ENCODE measurements around the gene SLC15A3.

The SLC15A3 gene

GRCh38 chr11:60951904-60952741 lies at the start of gene SLC15A3:
TSS of gene SLC15A3 (minus strand) at chr11:60952176. CDS start at chr11:60951551, 625 bp downstream.
- H3K4me3 ChIP-seq (ENCODE audit: low read length): peak within 1 kb of the TSS; percentile 70
- H3K27me3 ChIP-seq (ENCODE audit: insufficient read depth, low read length): peaks cover 38% of the 10 kb centered on the region
- no peak within 1 kb of the TSS for H3K27ac ChIP-seq (ENCODE audit: low read length)
- H3K36me3 ChIP-seq (ENCODE audit: insufficient read depth, low read depth, low read length): no peaks in the 10 kb centered on the region
- H3K9me3 ChIP-seq (ENCODE audit: insufficient read depth, low read depth, low read length): no peaks in the 10 kb centered on the region
- H3K4me1 ChIP-seq (ENCODE audit: insufficient read depth, low read length): peaks cover 16% of the 10 kb centered on the region; the same call in 1 of the 2 replicates
- peak within 1 kb of the TSS; percentile 53; the same call in 1 of the 2 replicates for H3K9ac ChIP-seq (ENCODE audit: low read depth, low read length)

- H3K27me3 ChIP-seq (ENCODE audit: insufficient read depth, low read length): peaks cover 23% of the 10 kb centered on the region
- H3K4me3 ChIP-seq (ENCODE audit: low read length): no peak overlapping the region
- no peaks in the 10 kb centered on the region for H3K36me3 ChIP-seq (ENCODE audit: insufficient read depth, low read depth, low read length)
- no peak overlapping the region for H3K27ac ChIP-seq (ENCODE audit: low read length)
- H3K4me1 ChIP-seq (ENCODE audit: insufficient read depth, low read length): peaks cover 3% of the 10 kb centered on the region; the same call in 1 of the 2 replicates
- H3K9me3 ChIP-seq (ENCODE audit: insufficient read depth, low read depth, low read length): no peaks in the 10 kb centered on the region
- no peak overlapping the region for H3K9ac ChIP-seq (ENCODE audit: low read depth, low read length)
Measured at GRCh38 chr11:61000426-61000825, 48.5 kb upstream of the SLC15A3 start.

GRCh38 chr11:60996381-60997138 lies 44.6 kb upstream of the SLC15A3 start:
- no peak overlapping the region for H3K27ac ChIP-seq (ENCODE audit: low read length)
- peaks cover 6% of the 10 kb centered on the region; the same call in 1 of the 2 replicates for H3K27me3 ChIP-seq (ENCODE audit: insufficient read depth, low read length)
- no peak overlapping the region for H3K4me3 ChIP-seq (ENCODE audit: low read length)
- H3K4me1 ChIP-seq (ENCODE audit: insufficient read depth, low read length): no peaks in the 10 kb centered on the region
- H3K9me3 ChIP-seq (ENCODE audit: insufficient read depth, low read depth, low read length): no peaks in the 10 kb centered on the region
- no peak overlapping the region for H3K9ac ChIP-seq (ENCODE audit: low read depth, low read length)
- no peaks in the 10 kb centered on the region for H3K36me3 ChIP-seq (ENCODE audit: insufficient read depth, low read depth, low read length)

- Histone ChIP-seq H3K27ac (ENCODE audit: low read length) (no peak overlapping the region), H3K9me3 (ENCODE audit: insufficient read depth, low read depth, low read length) (no peaks in the 10 kb centered on the region), H3K4me3 (ENCODE audit: low read length) (no peak overlapping the region), H3K9ac (ENCODE audit: low read depth, low read length) (no peak overlapping the region), H3K27me3 (ENCODE audit: insufficient read depth, low read length) (peaks cover 6% of the 10 kb centered on the region; the same call in 1 of the 2 replicates), H3K4me1 (ENCODE audit: insufficient read depth, low read length) (no peaks in the 10 kb centered on the region), H3K36me3 (ENCODE audit: insufficient read depth, low read depth, low read length) (no peaks in the 10 kb centered on the region)
Measured at GRCh38 chr11:60995798-60996197, 43.8 kb upstream of the SLC15A3 start.

GRCh38 chr11:60994541-60995080 lies 42.6 kb upstream of the SLC15A3 start:
- H3K9ac ChIP-seq (ENCODE audit: low read depth, low read length): no peak overlapping the region
- no peak overlapping the region for H3K4me3 ChIP-seq (ENCODE audit: low read length)
- H3K36me3 ChIP-seq (ENCODE audit: insufficient read depth, low read depth, low read length): no peaks in the 10 kb centered on the region
- H3K27me3 ChIP-seq (ENCODE audit: insufficient read depth, low read length): peaks cover 6% of the 10 kb centered on the region; the same call in 1 of the 2 replicates
- no peak overlapping the region for H3K27ac ChIP-seq (ENCODE audit: low read length)
- H3K4me1 ChIP-seq (ENCODE audit: insufficient read depth, low read length): no peaks in the 10 kb centered on the region
- no peaks in the 10 kb centered on the region for H3K9me3 ChIP-seq (ENCODE audit: insufficient read depth, low read depth, low read length)

DNA sequence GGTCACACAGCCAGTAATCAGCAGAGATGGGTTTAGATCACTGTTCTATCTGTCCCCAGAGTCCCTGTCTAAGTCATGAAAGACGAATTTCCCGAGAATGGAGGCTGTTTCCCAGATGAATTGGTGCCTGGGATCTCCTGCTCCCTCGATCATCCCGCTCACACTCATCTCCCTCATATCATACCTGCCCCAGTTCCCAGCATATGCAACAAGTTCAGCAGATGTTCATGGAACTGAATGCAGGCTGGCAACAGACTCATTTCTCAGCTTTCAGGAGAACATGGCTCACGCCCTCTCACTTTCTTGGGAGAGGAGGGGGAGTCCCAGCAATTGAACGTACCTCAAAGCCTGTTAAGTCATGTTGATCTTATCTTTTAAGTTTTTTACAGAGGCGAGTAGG lies 41.6 kb upstream of the SLC15A3 start:
- no peaks in the 10 kb centered on the region for H3K4me1 ChIP-seq (ENCODE audit: insufficient read depth, low read length)
- no peaks in the 10 kb centered on the region for H3K9me3 ChIP-seq (ENCODE audit: insufficient read depth, low read depth, low read length)
- H3K4me3 ChIP-seq (ENCODE audit: low read length): no peak overlapping the region
- peaks cover 6% of the 10 kb centered on the region; the same call in 1 of the 2 replicates for H3K27me3 ChIP-seq (ENCODE audit: insufficient read depth, low read length)
- no peaks in the 10 kb centered on the region for H3K36me3 ChIP-seq (ENCODE audit: insufficient read depth, low read depth, low read length)
- H3K27ac ChIP-seq (ENCODE audit: low read length): no peak overlapping the region
- no peak overlapping the region for H3K9ac ChIP-seq (ENCODE audit: low read depth, low read length)

DNA sequence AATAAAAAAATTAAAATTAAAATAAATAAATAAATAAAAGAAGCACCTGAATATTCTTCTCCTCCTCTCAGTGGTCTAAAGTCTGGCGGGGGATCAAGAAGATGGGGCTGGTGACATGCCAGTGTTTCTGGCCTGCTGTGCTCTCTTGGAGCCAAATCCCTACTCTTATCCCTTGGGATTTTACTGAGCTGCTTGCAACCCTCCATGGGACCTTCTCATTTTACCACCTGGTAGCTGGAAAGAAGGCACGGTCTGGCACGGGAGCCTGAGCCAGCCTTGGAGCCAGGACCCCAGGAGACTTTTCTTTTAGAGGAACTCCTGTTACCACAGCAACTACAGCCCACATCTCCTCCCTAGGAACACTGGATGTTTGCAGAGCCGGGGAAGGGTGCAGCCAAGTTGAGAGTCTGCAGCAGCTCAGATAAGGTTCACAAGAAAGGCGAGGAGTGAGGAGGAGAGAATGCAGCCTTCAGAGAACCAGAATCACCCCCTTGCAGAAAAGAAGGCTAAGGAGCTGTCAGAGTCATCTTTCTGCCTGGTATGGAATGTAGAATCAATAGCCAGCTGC lies 41.0 kb upstream of the SLC15A3 start:
- Histone ChIP-seq H3K9ac (ENCODE audit: low read depth, low read length) (no peak overlapping the region), H3K9me3 (ENCODE audit: insufficient read depth, low read depth, low read length) (no peaks in the 10 kb centered on the region), H3K4me3 (ENCODE audit: low read length) (no peak overlapping the region), H3K36me3 (ENCODE audit: insufficient read depth, low read depth, low read length) (no peaks in the 10 kb centered on the region), H3K27me3 (ENCODE audit: insufficient read depth, low read length) (peaks cover 6% of the 10 kb centered on the region; the same call in 1 of the 2 replicates), H3K4me1 (ENCODE audit: insufficient read depth, low read length) (no peaks in the 10 kb centered on the region), H3K27ac (ENCODE audit: low read length) (no peak overlapping the region)

DNA sequence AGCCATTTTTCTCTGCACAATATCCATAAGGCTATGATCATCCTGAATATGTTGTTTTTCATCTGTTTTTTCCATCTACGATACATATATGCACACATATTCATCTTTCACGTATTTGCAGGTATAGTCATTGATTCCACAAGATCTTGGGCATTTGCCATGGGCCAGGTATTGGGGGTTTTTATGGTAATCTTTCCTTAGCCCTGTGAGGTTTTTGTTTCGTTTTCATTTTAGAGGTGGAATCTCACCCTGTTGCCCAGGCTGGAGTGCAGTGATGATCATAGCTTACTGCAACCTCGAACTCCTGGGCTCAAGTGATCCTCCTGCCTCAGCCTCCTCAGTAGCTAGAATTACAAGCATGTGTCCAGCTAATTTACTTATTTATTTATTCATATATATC lies 39.5 kb upstream of the SLC15A3 start:
- H3K4me3 ChIP-seq (ENCODE audit: low read length): no peak overlapping the region
- H3K36me3 ChIP-seq (ENCODE audit: insufficient read depth, low read depth, low read length): no peaks in the 10 kb centered on the region
- H3K4me1 ChIP-seq (ENCODE audit: insufficient read depth, low read length): no peaks in the 10 kb centered on the region
- no peak overlapping the region for H3K9ac ChIP-seq (ENCODE audit: low read depth, low read length)
- no peaks in the 10 kb centered on the region for H3K9me3 ChIP-seq (ENCODE audit: insufficient read depth, low read depth, low read length)
- H3K27ac ChIP-seq (ENCODE audit: low read length): no peak overlapping the region
- H3K27me3 ChIP-seq (ENCODE audit: insufficient read depth, low read length): peaks cover 6% of the 10 kb centered on the region; the same call in 1 of the 2 replicates

DNA sequence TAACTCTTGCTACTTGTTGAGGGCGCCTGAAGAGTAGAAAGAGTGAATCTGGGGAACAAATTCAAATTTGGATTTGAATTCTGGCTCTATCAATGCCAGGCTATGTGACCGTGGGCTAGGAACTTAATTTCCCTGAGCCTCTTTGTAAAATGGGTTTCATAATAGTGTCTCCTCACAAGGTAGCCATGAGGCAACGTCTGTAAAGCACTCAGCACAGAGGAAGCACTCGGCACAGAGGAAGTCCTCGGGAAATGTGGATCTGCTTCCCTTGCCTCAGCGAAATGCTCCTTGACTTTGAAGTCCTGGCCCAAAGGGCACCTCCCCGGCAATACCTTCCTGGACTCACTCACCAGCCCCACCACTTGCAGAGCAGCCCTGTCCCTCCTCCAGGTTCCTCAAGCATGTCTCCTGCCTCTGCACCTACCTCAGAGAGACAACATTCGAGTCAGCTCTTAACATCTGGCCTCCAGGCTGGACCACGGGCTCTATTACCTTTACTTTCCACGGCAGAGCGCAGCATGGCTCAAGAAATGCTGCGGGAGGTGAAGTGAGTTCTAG lies 37.2 kb upstream of the SLC15A3 start:
- Histone ChIP-seq H3K4me3 (ENCODE audit: low read length) (no peak overlapping the region), H3K9ac (ENCODE audit: low read depth, low read length) (no peak overlapping the region), H3K27ac (ENCODE audit: low read length) (no peak overlapping the region), H3K27me3 (ENCODE audit: insufficient read depth, low read length) (peaks cover 6% of the 10 kb centered on the region; the same call in 1 of the 2 replicates), H3K4me1 (ENCODE audit: insufficient read depth, low read length) (no peaks in the 10 kb centered on the region), H3K36me3 (ENCODE audit: insufficient read depth, low read depth, low read length) (no peaks in the 10 kb centered on the region), H3K9me3 (ENCODE audit: insufficient read depth, low read depth, low read length) (no peaks in the 10 kb centered on the region)

DNA sequence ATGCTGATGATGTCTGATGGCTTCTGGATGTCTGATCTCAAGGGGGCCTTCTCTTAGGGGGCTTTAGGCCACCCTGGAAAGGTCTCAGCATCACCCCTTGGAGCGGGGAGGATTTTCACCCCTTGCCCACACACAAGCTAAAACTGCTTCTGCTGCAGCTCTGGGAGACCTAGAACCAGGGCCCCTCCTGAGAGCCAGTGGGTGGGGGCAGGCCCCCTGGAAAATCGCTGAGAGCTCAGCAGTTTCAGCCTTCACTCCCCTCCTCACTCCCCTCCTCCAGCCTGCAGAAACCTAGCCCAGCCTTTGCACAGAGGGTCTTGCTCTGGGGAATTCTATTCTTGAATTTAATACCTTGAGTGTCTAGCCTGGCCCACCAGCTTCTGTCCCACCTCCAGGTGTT lies 36.7 kb upstream of the SLC15A3 start:
- Histone ChIP-seq H3K27me3 (ENCODE audit: insufficient read depth, low read length) (peaks cover 6% of the 10 kb centered on the region; the same call in 1 of the 2 replicates), H3K9me3 (ENCODE audit: insufficient read depth, low read depth, low read length) (no peaks in the 10 kb centered on the region), H3K36me3 (ENCODE audit: insufficient read depth, low read depth, low read length) (no peaks in the 10 kb centered on the region), H3K4me1 (ENCODE audit: insufficient read depth, low read length) (no peaks in the 10 kb centered on the region), H3K4me3 (ENCODE audit: low read length) (no peak overlapping the region), H3K27ac (ENCODE audit: low read length) (no peak overlapping the region), H3K9ac (ENCODE audit: low read depth, low read length) (no peak overlapping the region)
